NT2/D1 (cell line): ENCODE data around the gene RNF217.
"Not testable (repeated sequence)": the region's sequence is repeated elsewhere in the genome, so short reads cannot be mapped to it uniquely, and the experiment has no call there.

Source experiments
- DNase-seq: peaks from one replicate; pipeline ENCODE4 v3.0.0-alpha.2; 2011; ENCODE audit warnings: low read depth, low spot score
- H3K27me3 ChIP-seq: 2 replicates; pipeline ENCODE4 v1.6.0; 2011; ENCODE audit warnings: mild to moderate bottlenecking; ENCODE audit not compliant: insufficient read length, insufficient read depth
- H3K36me3 ChIP-seq: 2 replicates; pipeline ENCODE4 v1.6.1; 2011; ENCODE audit warnings: mild to moderate bottlenecking, low read length, mixed read lengths; ENCODE audit not compliant: insufficient read depth, insufficient read length
- H3K4me1 ChIP-seq: 2 replicates; pipeline ENCODE4 v1.5.1; 2011; ENCODE audit not compliant: insufficient read depth, insufficient read length
- H3K4me3 ChIP-seq: 2 replicates; pipeline ENCODE4 v1.5.1; 2011; ENCODE audit warnings: low read depth; ENCODE audit not compliant: insufficient read length
- H3K9ac ChIP-seq: 2 replicates; pipeline ENCODE4 v1.6.0; 2011; ENCODE audit warnings: low read depth; ENCODE audit not compliant: insufficient read length
- H3K9me3 ChIP-seq: 2 replicates; pipeline ENCODE4 v1.5.1; 2011; ENCODE audit warnings: mild to moderate bottlenecking, low read length; ENCODE audit not compliant: insufficient read depth
- SUZ12 ChIP-seq: IDR thresholded peaks from 2 replicates; pipeline ENCODE4 v1.6.1; 2011; ENCODE audit not compliant: insufficient read length, insufficient read depth; ENCODE audit errors: extremely low read depth
- YY1 ChIP-seq: IDR thresholded peaks from 2 replicates; pipeline ENCODE4 v1.6.1; 2011; ENCODE audit not compliant: insufficient read length, insufficient read depth
- ZNF274 ChIP-seq: IDR thresholded peaks from 2 replicates; pipeline ENCODE4 v1.6.1; 2011; ENCODE audit warnings: mild to moderate bottlenecking, low read depth, low read length

RNF217 gene

GRCh38 chr6:125066964-125067363, 104.7 kb downstream of the RNF217 start:
- no peak for DNase-seq

GRCh38 chr6:125067552-125067951, 105.3 kb downstream of the RNF217 start:
- no peak for TF ChIP-seq ZNF274
- no peak for TF ChIP-seq SUZ12
- no peak for TF ChIP-seq YY1
- no peak for DNase-seq
- Histone ChIP-seq H3K4me1 (no peaks in the 10 kb centered on the region), H3K9me3 (no peaks in the 10 kb centered on the region), H3K27me3 (no peaks in the 10 kb centered on the region), H3K36me3 (no peaks in the 10 kb centered on the region), H3K4me3 (no peak overlapping the region), H3K9ac (no peak overlapping the region)

More at GRCh38 chr6:125066964-125067363, 104.7 kb downstream of the RNF217 start:
- Histone ChIP-seq H3K9me3 (no peaks in the 10 kb centered on the region), H3K4me3 (no peak overlapping the region), H3K27me3 (no peaks in the 10 kb centered on the region), H3K36me3 (no peaks in the 10 kb centered on the region), H3K9ac (no peak overlapping the region), H3K4me1 (no peaks in the 10 kb centered on the region)
- TF ChIP-seq SUZ12 (no peak), YY1 (no peak), ZNF274 (no peak)

- Histone ChIP-seq H3K4me1 (no peaks in the 10 kb centered on the region), H3K27me3 (no peaks in the 10 kb centered on the region), H3K4me3 (no peak overlapping the region), H3K36me3 (peaks cover 6% of the 10 kb centered on the region), H3K9ac (no peak overlapping the region), H3K9me3 (no peaks in the 10 kb centered on the region)
- DNase-seq = no peak
- TF ChIP-seq YY1 (no peak), ZNF274 (no peak), SUZ12 (no peak)
Observed at GRCh38 chr6:125073071-125073470, 110.8 kb downstream of the RNF217 start.

- H3K4me1 ChIP-seq = no peaks in the 10 kb centered on the region
- H3K9ac ChIP-seq = no peak overlapping the region
- H3K36me3 ChIP-seq = peaks cover 9% of the 10 kb centered on the region
- H3K4me3 ChIP-seq = no peak overlapping the region
- H3K9me3 ChIP-seq = no peaks in the 10 kb centered on the region
- TF ChIP-seq YY1 = no peak
- TF ChIP-seq SUZ12 = no peak
- TF ChIP-seq ZNF274 = no peak
- DNase-seq = no peak
- H3K27me3 ChIP-seq = no peaks in the 10 kb centered on the region
Observed at GRCh38 chr6:125074120-125074519, 111.9 kb downstream of the RNF217 start.

GRCh38 chr6:125075073-125075472, 112.8 kb downstream of the RNF217 start:
- not testable (repeated sequence) for H3K4me3 ChIP-seq, H3K9me3 ChIP-seq, H3K4me1 ChIP-seq

DNA sequence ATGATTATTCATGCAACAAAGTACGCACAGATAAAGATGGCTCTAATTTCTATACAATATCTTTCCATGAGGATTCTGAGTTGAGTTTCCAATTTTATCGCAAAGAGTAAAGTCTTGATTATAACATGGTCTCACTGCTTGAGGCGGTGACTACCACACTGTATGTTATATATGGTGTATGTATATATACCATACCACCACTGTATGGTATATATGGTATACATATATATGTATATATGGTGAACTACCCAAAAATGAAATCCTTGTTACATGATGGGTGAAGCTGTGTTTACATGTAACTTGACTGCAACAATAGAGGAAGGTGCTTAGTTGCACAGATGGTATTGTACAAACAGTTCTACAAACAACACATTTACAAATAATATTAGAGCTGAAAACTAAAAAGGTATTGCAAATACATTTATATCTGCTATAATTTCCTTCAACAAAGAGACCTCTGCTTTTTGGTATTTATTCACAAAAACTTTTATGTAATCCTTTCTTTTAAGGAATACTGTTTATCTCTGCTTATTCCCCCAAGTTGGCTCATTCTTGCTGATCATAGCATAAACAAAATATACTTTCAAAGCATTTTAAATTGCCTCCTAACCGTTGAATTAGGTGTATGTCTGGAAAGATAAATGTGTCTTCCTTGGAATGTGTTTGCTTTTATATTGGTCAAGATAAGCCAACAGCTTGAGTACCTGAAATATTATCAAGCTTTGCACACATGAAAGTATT, 113.7 kb downstream of the RNF217 start:
- no peak for TF ChIP-seq YY1
- no peak for TF ChIP-seq SUZ12
- TF ChIP-seq ZNF274 = no peak
- Histone ChIP-seq H3K4me1 (no peaks in the 10 kb centered on the region), H3K9me3 (no peaks in the 10 kb centered on the region), H3K27me3 (no peaks in the 10 kb centered on the region), H3K9ac (no peak overlapping the region), H3K4me3 (no peak overlapping the region), H3K36me3 (peaks cover 9% of the 10 kb centered on the region)
- no peak for DNase-seq

More at GRCh38 chr6:125075073-125075472, 112.8 kb downstream of the RNF217 start:
- DNase-seq, H3K27me3 ChIP-seq, H3K9ac ChIP-seq, H3K36me3 ChIP-seq: not testable (repeated sequence)

GRCh38 chr6:125076482-125076742, 114.2 kb downstream of the RNF217 start:
- DNase-seq = no peak
- Histone ChIP-seq H3K4me3 (no peak overlapping the region), H3K36me3 (peaks cover 9% of the 10 kb centered on the region), H3K9ac (no peak overlapping the region), H3K9me3 (no peaks in the 10 kb centered on the region), H3K27me3 (no peaks in the 10 kb centered on the region), H3K4me1 (no peaks in the 10 kb centered on the region)
- TF ChIP-seq SUZ12 = no peak
- TF ChIP-seq YY1 = no peak
- TF ChIP-seq ZNF274 = no peak
